Measurements from ENCODE around the gene NARF. TPM values are rescaled to one million over a fixed set of nuclear protein-coding genes. Genes with fewer than 3 reads are reported as not detected.
"Not testable (repeated sequence)": the region's sequence is repeated elsewhere in the genome, so short reads cannot be mapped to it uniquely, and the experiment has no call there.

NARF gene
- total and polyA plus RNA-seq, 2 donors (not counting 3 experiments of a cell fraction or from before 2014, with no cell fraction given): 83.4 to 158 TPM

- peak; percentile 85 for FAIRE-seq
- BruUV-seq (replicated peaks): TSS peak; percentile 52
- POLR2A ChIA-PET: no interaction called here
Measured at GRCh38 chr17:82458885-82459424, 414 bp downstream of the NARF start.

GRCh38 chr17:82459936-82460335, 1.4 kb downstream of the NARF start:
- H3K27me3 ChIP-seq (ENCODE audit: control insufficient read depth in 2 of 2, insufficient read depth in 2 of 2, low read length in 2 of 2); H3K9me3 ChIP-seq (replicated peaks; ENCODE audit: control insufficient read depth, insufficient read depth, low read length); H3K79me2 ChIP-seq (ENCODE audit: control insufficient read depth, insufficient read depth, low read length); H3K9me1 ChIP-seq (replicated peaks; ENCODE audit: control insufficient read depth, extremely low read depth, insufficient read depth, low read length); H2AFZ ChIP-seq (ENCODE audit: low read depth, low read length); H3K27ac ChIP-seq (ENCODE audit: insufficient read depth, low read depth, low read length); FAIRE-seq; dilution Hi-C loops (cut with MboI; ENCODE audit: extremely low pct_ligation_motif_present, low sequenced_read_pairs); BruUV-seq (replicated peaks); DNase-seq (ENCODE audit: low read depth, low spot score); CTCF ChIA-PET; H3K9ac ChIP-seq (replicated peaks; ENCODE audit: extremely low read depth, insufficient read depth, low read length); POLR2A ChIA-PET; H3K4me3 ChIP-seq (replicated peaks in 1 of 3; ENCODE audit: insufficient read depth in 1 of 3, low read depth in 1 of 3, low read length in 3 of 3); H4K20me1 ChIP-seq (replicated peaks; ENCODE audit: control insufficient read depth, extremely low read depth, insufficient read depth, low read length); H3K4me2 ChIP-seq (ENCODE audit: insufficient read depth, low read length): not testable (repeated sequence)
- intact Hi-C loops (cut with micrococcal nuclease): loop anchor here (2.0 to 10.0 kb wide), 3 partner anchors 59 to 385 kb away; partner anchors contain the start of genes FOXK2 and ZNF750
- peaks cover 11% of the 10 kb centered on the region for H3K4me1 ChIP-seq (ENCODE audit: control insufficient read depth, extremely low read depth, insufficient read depth, low read length)
- H3K36me3 ChIP-seq (ENCODE audit: control insufficient read depth in 2 of 2, extremely low read depth in 1 of 2, insufficient read depth in 2 of 2, low read length in 2 of 2): peaks cover 0 to 27% of the 10 kb centered on the region in 2 experiments

More at GRCh38 chr17:82458885-82459424, 414 bp downstream of the NARF start:
- Histone ChIP-seq H2AFZ (ENCODE audit: low read depth, low read length) (peak overlapping the region; percentile 23), H3K4me1 (ENCODE audit: control insufficient read depth, extremely low read depth, insufficient read depth, low read length) (peaks cover 11% of the 10 kb centered on the region), H3K79me2 (ENCODE audit: control insufficient read depth, insufficient read depth, low read length) (no peaks in the 10 kb centered on the region), H3K9me3 (replicated peaks; ENCODE audit: control insufficient read depth, insufficient read depth, low read length) (no peaks in the 10 kb centered on the region), H3K4me3 (replicated peaks in 1 of 3; ENCODE audit: insufficient read depth in 1 of 3, low read depth in 1 of 3, low read length in 3 of 3) (peak overlapping the region; percentile 18 to 65 (median 57)), H3K9me1 (replicated peaks; ENCODE audit: control insufficient read depth, extremely low read depth, insufficient read depth, low read length) (no peaks in the 10 kb centered on the region), H4K20me1 (replicated peaks; ENCODE audit: control insufficient read depth, extremely low read depth, insufficient read depth, low read length) (no peaks in the 10 kb centered on the region), H3K4me2 (ENCODE audit: insufficient read depth, low read length) (peak overlapping the region; percentile 34), H3K27ac (ENCODE audit: insufficient read depth, low read depth, low read length) (peak overlapping the region; percentile 96), H3K27me3 (ENCODE audit: control insufficient read depth in 2 of 2, insufficient read depth in 2 of 2, low read length in 2 of 2) (no peaks in the 10 kb centered on the region), H3K36me3 (ENCODE audit: control insufficient read depth in 2 of 2, extremely low read depth in 1 of 2, insufficient read depth in 2 of 2, low read length in 2 of 2) (peaks cover 0 to 18% of the 10 kb centered on the region in 2 experiments), H3K9ac (replicated peaks; ENCODE audit: extremely low read depth, insufficient read depth, low read length) (peak overlapping the region; percentile 96)
- intact Hi-C loops (cut with micrococcal nuclease): loop anchor here (1.0 to 10.0 kb wide), 5 partner anchors 9 to 386 kb away; partner anchors contain the start of genes CYBC1, FOXK2 and ZNF750
- TF ChIP-seq GATA2 (IDR thresholded peaks at IDR 0.05; ENCODE audit: insufficient read depth, insufficient read length, low read depth, low read length) (no peak), JUN (IDR thresholded peaks at IDR 0.05; ENCODE audit: borderline replicate concordance, insufficient read depth, insufficient read length, low read depth) (no peak), POLR2AphosphoS5 (IDR thresholded peaks at IDR 0.05; ENCODE audit: insufficient read depth, low read depth, low read length) (no peak), FOS (IDR thresholded peaks at IDR 0.05; ENCODE audit: borderline replicate concordance, insufficient read depth, low read length) (no peak), MYC (IDR thresholded peaks at IDR 0.05; ENCODE audit: low read depth, low read length) (no peak), POLR2A (IDR thresholded peaks at IDR 0.05; ENCODE audit: low read depth, low read length) (no peak), CTCF (IDR thresholded peaks at IDR 0.05; ENCODE audit: extremely low read depth in 1 of 2, insufficient read depth in 1 of 2, low read depth in 1 of 2, low read length in 2 of 2) (no peak), EZH2 (IDR thresholded peaks at IDR 0.05; ENCODE audit: borderline replicate concordance, low read depth, low read length, severe bottlenecking) (no peak), MAX (IDR thresholded peaks at IDR 0.05; ENCODE audit: insufficient read depth, insufficient read length) (no peak)
- DNase-seq (ENCODE audit: low read depth, low spot score): peak; percentile 78
- dilution Hi-C loops (cut with MboI; ENCODE audit: extremely low pct_ligation_motif_present, low sequenced_read_pairs): no loop called here
- CTCF ChIA-PET: no interaction called here

Data from endothelial cell of umbilical vein (primary cell).